OCI-LY3 (cell line): Measurements from ENCODE around the gene LRRC66.

ENCODE experiments used
- H2AFZ ChIP-seq: fragments of 200-600, 300-600 bp; shearing (Covaris generic); 2 replicates; pipeline ENCODE4 v1.6.0; 2014; ENCODE audit warnings: antibody characterized with exemption, low read depth, low read length
- H3K27ac ChIP-seq: fragments of 200-600, 300-600 bp; sonication (generic); 2 replicates; pipeline ENCODE4 v1.5.1; 2014; ENCODE audit warnings: mild to moderate bottlenecking, low read length, moderate library complexity, mixed read lengths
- H3K27me3 ChIP-seq: fragments of 200-600, 300-600 bp; sonication (generic); 2 replicates; pipeline ENCODE4 v1.6.1; 2014; ENCODE audit warnings: low read depth, low read length, mixed read lengths
- H3K36me3 ChIP-seq: fragments of 200-600, 300-600 bp; sonication (generic); replicated peaks from 2 replicates; pipeline ENCODE3; 2014; ENCODE audit warnings: low read depth, low read length, mixed read lengths
- H3K4me1 ChIP-seq: fragments of 300-600, 200-600 bp; sonication (generic); 2 replicates; pipeline ENCODE4 v1.6.1; 2014; ENCODE audit warnings: low read length, mixed read lengths
- H3K4me2 ChIP-seq: fragments of 200-600, 300-600 bp; sonication (generic); 2 replicates; pipeline ENCODE4 v1.6.1; 2014; ENCODE audit warnings: low read length, mixed read lengths
- H3K4me3 ChIP-seq: fragments of 300-600, 200-600 bp; sonication (generic); 2 replicates; pipeline ENCODE4 v1.5.1; 2014; ENCODE audit warnings: antibody characterized with exemption, mild to moderate bottlenecking, low read length, moderate library complexity
- H3K79me2 ChIP-seq: fragments of 300-600, 200-600 bp; shearing (Covaris generic); 2 replicates; pipeline ENCODE4 v1.6.1; 2014; ENCODE audit warnings: mild to moderate bottlenecking, low read length, mixed read lengths
- H3K9ac ChIP-seq: fragments of 300-600, 200-600 bp; shearing (Covaris generic); 2 replicates; pipeline ENCODE4 v1.6.0; 2014; ENCODE audit warnings: mild to moderate bottlenecking, low read length, moderate library complexity
- H3K9me3 ChIP-seq: fragments of 200-600, 300-600 bp; shearing (Covaris generic); 2 replicates; pipeline ENCODE4 v1.6.1; 2014; ENCODE audit warnings: low read length, mixed read lengths; ENCODE audit not compliant: insufficient read depth
- H4K20me1 ChIP-seq: fragments of 200-600, 300-600 bp; sonication (generic); 2 replicates; pipeline ENCODE4 v1.6.1; 2016; ENCODE audit warnings: low read length, mixed read lengths; ENCODE audit not compliant: insufficient read depth
- CTCF ChIP-seq: fragments of 200-600, 300-600 bp; sonication (generic); IDR thresholded peaks from 2 replicates; pipeline ENCODE4 v1.5.1; 2014; ENCODE audit warnings: antibody characterized with exemption, low read length, low read depth
- EZH2phosphoT487 ChIP-seq: fragments of 200-600 bp; shearing (Covaris generic); IDR thresholded peaks from 2 replicates; pipeline ENCODE4 v1.6.1; 2018; ENCODE audit warnings: antibody characterized with exemption, mixed run types, low read depth

LRRC66 gene

DNA sequence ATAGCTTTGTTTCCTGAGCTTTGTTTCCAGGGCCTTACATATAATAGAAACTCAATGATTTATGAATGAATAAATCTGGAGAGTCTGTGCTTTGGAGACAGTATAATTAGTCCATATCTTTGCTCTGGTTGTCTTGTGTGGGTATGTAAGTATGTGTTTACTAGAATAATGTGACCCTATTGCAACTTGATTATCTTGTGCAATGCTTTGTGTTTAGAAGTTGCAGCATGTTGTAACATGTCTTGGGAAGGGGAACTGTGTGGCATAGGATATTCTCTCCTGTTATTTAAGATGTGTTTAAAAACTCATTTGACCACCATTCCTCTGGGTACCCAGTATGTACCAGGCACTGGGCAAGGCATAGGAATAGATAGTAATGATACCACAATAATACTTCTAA is 37.0 kb upstream of the LRRC66 start:
- no peak overlapping the region for H3K27ac ChIP-seq
- TF ChIP-seq CTCF: no peak
- no peak for TF ChIP-seq EZH2phosphoT487
- no peak overlapping the region for H3K4me3 ChIP-seq
- peaks cover 10% of the 10 kb centered on the region for H3K4me1 ChIP-seq
- H3K36me3 ChIP-seq: no peaks in the 10 kb centered on the region
- H2AFZ ChIP-seq: no peak overlapping the region
- H4K20me1 ChIP-seq: no peaks in the 10 kb centered on the region
- H3K4me2 ChIP-seq: no peak overlapping the region
- no peaks in the 10 kb centered on the region for H3K79me2 ChIP-seq
- no peaks in the 10 kb centered on the region for H3K9me3 ChIP-seq
- H3K9ac ChIP-seq: no peak overlapping the region
- H3K27me3 ChIP-seq: 0 out of 2 replicates have a peak, but pooled peaks cover 4% of the 10 kb centered on the region

- no peak for TF ChIP-seq EZH2phosphoT487
- TF ChIP-seq CTCF: no peak
- Histone ChIP-seq H3K9ac (no peak overlapping the region), H3K36me3 (no peaks in the 10 kb centered on the region), H3K9me3 (no peaks in the 10 kb centered on the region), H3K27ac (no peak overlapping the region), H3K79me2 (no peaks in the 10 kb centered on the region), H3K4me2 (no peak overlapping the region), H2AFZ (no peak overlapping the region), H3K4me1 (peaks cover 15% of the 10 kb centered on the region), H4K20me1 (no peaks in the 10 kb centered on the region), H3K27me3 (peaks cover 20% of the 10 kb centered on the region), H3K4me3 (no peak overlapping the region)
Measured at GRCh38 chr4:52054254-52054653, 34.1 kb upstream of the LRRC66 start.

GRCh38 chr4:52052475-52052780 is 32.3 kb upstream of the LRRC66 start:
- peak overlapping the region; percentile 92 for H3K4me3 ChIP-seq
- no peak overlapping the region for H2AFZ ChIP-seq

More at GRCh38 chr4:52052475-52052780, 32.3 kb upstream of the LRRC66 start:
- Histone ChIP-seq H3K27ac (peak overlapping the region; percentile 20; the same call in 1 of the 2 replicates), H3K27me3 (peaks cover 23% of the 10 kb centered on the region), H3K9ac (peak overlapping the region; percentile 77), H3K4me2 (peak overlapping the region; percentile 100), H4K20me1 (no peaks in the 10 kb centered on the region), H3K4me1 (peaks cover 15% of the 10 kb centered on the region), H3K36me3 (no peaks in the 10 kb centered on the region), H3K9me3 (no peaks in the 10 kb centered on the region), H3K79me2 (no peaks in the 10 kb centered on the region)
- no peak for TF ChIP-seq CTCF
- no peak for TF ChIP-seq EZH2phosphoT487
